ENCODE data around the gene PNPLA5.

DNA sequence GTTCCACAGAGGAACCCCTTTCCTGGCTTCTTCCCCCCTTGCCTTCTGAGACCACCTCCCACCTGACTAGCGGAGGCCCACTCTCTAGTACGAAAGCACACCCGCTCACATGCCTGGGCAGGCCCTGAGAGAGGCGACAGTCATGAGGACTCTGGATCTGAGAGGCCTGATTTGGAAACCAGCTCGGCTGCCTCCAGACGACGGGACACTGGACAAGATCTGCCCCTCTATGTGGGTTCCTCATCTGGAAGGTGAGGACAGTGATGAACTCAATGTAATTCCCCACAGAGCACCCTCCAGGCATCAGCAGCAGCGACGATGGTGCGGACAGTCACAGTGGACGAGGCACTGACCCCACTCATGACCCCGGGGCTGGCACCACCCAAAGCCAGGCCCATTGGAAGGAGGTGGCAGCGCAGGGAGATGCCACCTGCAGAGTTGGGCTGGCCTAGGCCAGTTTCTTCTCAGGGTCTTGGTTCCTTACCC is 37.0 kb downstream of the PNPLA5 start:
- TF ChIP-seq CREB1 (IDR thresholded peaks at IDR 0.05) (no peak), CTCF (IDR thresholded peaks at IDR 0.05; ENCODE audit: control extremely low read depth in 1 of 3, insufficient read depth in 1 of 3, low read depth in 1 of 3, low read length in 3 of 3) (no peak), POLR2AphosphoS5 (IDR thresholded peaks at IDR 0.05; ENCODE audit: low read depth, low read length) (no peak), EZH2 (IDR thresholded peaks at IDR 0.05; ENCODE audit: low read depth, low read length, severe bottlenecking) (no peak), CHD2 (IDR thresholded peaks at IDR 0.05; ENCODE audit: low read length) (no peak), RBBP5 (IDR thresholded peaks at IDR 0.05; ENCODE audit: borderline replicate concordance, low read depth, low read length) (no peak)
